Omental fat pad (tissue), 4 donors: ENCODE measurements around the gene MGAT4A. TPM values are rescaled to one million over a fixed set of nuclear protein-coding genes. Genes with fewer than 3 reads are reported as not detected.
A peak's percentile ranks its signal among the peaks of the same experiment; 100 is the strongest.

Experiments
- ATAC-seq: fragments of 150-250 bp; one replicate; pipeline ENCODE4 v1.9.1; 2016; ENCODE audit warnings: mild to moderate bottlenecking, moderate library complexity; ENCODE audit not compliant: low FRiP score
- DNase-seq: peaks from one replicate; pipeline ENCODE4 v3.0.0-alpha.2; 2019; ENCODE audit warnings: low spot score
- CTCF ChIP-seq, 3 donors: fragments of 450-650 bp; IDR thresholded peaks; one replicate each; pipeline ENCODE4 v1.5.1; 2016 to 2017; ENCODE audit warnings: antibody characterized with exemption in 3 of 3, mild to moderate bottlenecking in 3 of 3, moderate library complexity in 2 of 3
- total RNA-seq, 4 donors: library from RNA; depleted of rRNA; stranded (reverse); fragments of >200 nt; gene quantifications; one replicate each; pipeline ENCODE4 v1.1.0, GENCODE V29; 2016

MGAT4A gene
- total RNA-seq, 4 donors from 2014 or later, result 20.1 to 93.7 (median 43.2) TPM

GRCh38 chr2:98775146-98775986 lies 44.4 kb upstream of the MGAT4A start:
- DNase-seq, result no peak
- ATAC-seq, result no peak
- TF ChIP-seq CTCF (IDR thresholded peaks at IDR 0.05), result no peak

GRCh38 chr2:98773907-98774306 lies 43.0 kb upstream of the MGAT4A start:
- no peak for ATAC-seq
- no peak for DNase-seq
- TF ChIP-seq CTCF (IDR thresholded peaks at IDR 0.05), result no peak

- ATAC-seq (no peak), DNase-seq (no peak)
- TF ChIP-seq CTCF (IDR thresholded peaks at IDR 0.05), result no peak
Measured at GRCh38 chr2:98773169-98773568, 42.2 kb upstream of the MGAT4A start.

- ATAC-seq, result peak; percentile 31
- no peak for TF ChIP-seq CTCF (IDR thresholded peaks at IDR 0.05)
- no peak for DNase-seq
Measured at GRCh38 chr2:98772536-98772935, 41.6 kb upstream of the MGAT4A start.

GRCh38 chr2:98771721-98772524 lies 41.0 kb upstream of the MGAT4A start:
- DNase-seq, result no peak
- ATAC-seq, result peak; percentile 40
- TF ChIP-seq CTCF (IDR thresholded peaks at IDR 0.05), result no peak

GRCh38 chr2:98771264-98771663 lies 40.3 kb upstream of the MGAT4A start:
- DNase-seq (no peak), ATAC-seq (no peak)
- TF ChIP-seq CTCF (IDR thresholded peaks at IDR 0.05), result no peak
